Measurements from ENCODE around the gene RASGRF2.
A peak's percentile ranks its signal among the peaks of the same experiment; 100 is the strongest.

Gene RASGRF2, protein sequence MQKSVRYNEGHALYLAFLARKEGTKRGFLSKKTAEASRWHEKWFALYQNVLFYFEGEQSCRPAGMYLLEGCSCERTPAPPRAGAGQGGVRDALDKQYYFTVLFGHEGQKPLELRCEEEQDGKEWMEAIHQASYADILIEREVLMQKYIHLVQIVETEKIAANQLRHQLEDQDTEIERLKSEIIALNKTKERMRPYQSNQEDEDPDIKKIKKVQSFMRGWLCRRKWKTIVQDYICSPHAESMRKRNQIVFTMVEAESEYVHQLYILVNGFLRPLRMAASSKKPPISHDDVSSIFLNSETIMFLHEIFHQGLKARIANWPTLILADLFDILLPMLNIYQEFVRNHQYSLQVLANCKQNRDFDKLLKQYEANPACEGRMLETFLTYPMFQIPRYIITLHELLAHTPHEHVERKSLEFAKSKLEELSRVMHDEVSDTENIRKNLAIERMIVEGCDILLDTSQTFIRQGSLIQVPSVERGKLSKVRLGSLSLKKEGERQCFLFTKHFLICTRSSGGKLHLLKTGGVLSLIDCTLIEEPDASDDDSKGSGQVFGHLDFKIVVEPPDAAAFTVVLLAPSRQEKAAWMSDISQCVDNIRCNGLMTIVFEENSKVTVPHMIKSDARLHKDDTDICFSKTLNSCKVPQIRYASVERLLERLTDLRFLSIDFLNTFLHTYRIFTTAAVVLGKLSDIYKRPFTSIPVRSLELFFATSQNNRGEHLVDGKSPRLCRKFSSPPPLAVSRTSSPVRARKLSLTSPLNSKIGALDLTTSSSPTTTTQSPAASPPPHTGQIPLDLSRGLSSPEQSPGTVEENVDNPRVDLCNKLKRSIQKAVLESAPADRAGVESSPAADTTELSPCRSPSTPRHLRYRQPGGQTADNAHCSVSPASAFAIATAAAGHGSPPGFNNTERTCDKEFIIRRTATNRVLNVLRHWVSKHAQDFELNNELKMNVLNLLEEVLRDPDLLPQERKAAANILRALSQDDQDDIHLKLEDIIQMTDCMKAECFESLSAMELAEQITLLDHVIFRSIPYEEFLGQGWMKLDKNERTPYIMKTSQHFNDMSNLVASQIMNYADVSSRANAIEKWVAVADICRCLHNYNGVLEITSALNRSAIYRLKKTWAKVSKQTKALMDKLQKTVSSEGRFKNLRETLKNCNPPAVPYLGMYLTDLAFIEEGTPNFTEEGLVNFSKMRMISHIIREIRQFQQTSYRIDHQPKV (N-terminal part only)

GRCh38 chr5:80959768-80960442 lies at the start of gene RASGRF2:
RASGRF2 (plus strand) TSS chr5:80960363; CDS start chr5:80960739, 376 bp downstream.
- peak; percentile 46 for DNase-seq (ENCODE audit: low read depth)

- no peak for DNase-seq (ENCODE audit: low read depth)
Measured at GRCh38 chr5:80912479-80912878, 47.7 kb upstream of the RASGRF2 start.

DNA sequence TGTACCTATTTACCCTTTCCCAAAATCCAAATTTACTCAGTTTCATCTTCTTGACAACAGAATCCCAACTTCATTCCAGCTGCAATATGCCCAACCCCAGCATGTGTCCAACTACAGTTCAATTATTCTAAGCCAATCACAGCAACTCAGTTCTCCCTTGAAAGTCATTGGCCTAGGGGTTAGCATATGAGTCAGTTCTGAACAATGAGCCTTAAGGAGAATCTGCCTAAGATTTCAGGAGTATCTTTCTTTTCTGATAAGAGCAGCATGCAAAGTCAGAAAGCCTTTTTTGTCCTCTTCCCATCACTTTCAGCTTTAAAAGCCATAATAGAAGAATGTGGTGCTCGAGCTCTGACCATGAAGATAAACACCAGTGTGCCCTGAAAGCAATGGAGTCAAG lies 44.4 kb upstream of the RASGRF2 start:
- no peak for DNase-seq (ENCODE audit: low read depth)

DNA sequence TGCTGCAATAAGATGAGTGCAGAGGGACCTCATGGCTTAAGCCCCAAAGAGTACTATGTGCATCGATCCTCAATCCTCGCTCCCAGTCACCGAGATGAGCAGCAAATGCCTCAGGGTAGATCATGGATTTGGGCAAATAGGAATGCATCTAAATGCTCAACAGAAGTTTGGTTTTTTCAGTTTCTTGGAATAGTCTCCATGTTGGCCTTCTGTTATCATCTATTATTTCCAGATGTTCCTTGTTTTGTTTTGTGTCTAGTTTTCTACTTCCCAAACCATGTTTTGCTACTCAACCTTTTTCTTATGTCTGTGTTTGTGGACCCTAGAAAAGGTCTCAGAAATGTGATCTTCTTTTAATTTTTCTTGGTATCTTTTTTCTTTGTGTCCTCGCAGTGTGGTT lies 43.5 kb upstream of the RASGRF2 start:
- DNase-seq (ENCODE audit: low read depth), result no peak

GRCh38 chr5:80917631-80918030 lies 42.5 kb upstream of the RASGRF2 start:
- no peak for DNase-seq (ENCODE audit: low read depth)

GRCh38 chr5:80919678-80920196 lies 40.4 kb upstream of the RASGRF2 start:
- DNase-seq (ENCODE audit: low read depth), result no peak

GRCh38 chr5:80920333-80920732 lies 39.8 kb upstream of the RASGRF2 start:
- DNase-seq (ENCODE audit: low read depth), result no peak

- DNase-seq (ENCODE audit: low read depth), result no peak
Measured at GRCh38 chr5:80921026-80921425, 39.1 kb upstream of the RASGRF2 start.

DNA sequence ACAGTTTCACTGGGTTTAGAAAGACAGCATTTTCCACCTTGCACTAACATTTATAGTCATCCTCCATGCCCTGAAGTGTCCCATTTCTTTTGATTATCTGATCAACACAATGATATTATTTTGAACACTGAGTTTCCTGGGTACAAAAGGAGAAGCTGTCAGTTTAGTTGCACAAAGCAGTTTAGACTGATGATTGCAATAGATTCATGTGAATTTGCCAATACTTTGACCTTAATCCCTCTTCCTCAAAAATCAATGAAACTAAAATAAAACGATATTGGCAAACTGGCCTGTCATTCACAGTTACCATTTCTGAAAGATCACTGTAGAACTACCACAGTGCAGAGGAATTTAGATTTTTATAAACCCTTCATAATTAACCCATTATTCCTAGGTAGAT lies 34.2 kb upstream of the RASGRF2 start:
- DNase-seq (ENCODE audit: low read depth), result no peak

- DNase-seq (ENCODE audit: low read depth), result no peak
Measured at GRCh38 chr5:80926536-80926935, 33.6 kb upstream of the RASGRF2 start.

DNA sequence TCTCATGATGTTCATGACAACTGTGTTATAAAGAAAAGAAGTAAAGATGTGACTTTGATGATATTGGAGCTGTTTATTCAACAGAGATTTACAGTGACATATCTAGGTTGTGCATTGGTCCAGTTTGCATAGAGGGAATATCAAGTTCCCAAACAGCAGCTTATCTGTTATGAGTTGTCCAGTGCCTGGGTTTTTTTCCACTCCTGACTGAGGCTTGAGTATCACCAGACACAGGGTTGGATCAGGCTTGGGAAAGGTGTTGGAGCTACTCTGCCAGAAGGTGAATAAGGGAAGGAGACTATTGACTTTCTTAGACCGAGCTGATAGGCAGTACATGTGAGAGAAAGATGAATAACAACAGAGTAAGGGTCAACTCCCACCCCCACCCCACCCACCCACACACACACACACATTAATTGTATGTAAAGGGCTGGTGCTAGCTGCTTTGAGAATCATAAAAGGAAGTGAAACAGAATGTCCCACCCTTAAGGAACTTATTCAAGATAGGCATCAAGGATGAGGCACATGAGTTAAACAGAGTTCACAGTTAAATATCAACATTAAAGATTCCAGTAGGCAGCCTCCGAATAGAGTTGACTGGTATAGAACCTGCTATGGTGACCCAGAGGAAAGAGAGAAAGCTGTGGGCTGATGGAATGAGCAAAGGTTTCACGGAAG lies 33.0 kb upstream of the RASGRF2 start:
- no peak for DNase-seq (ENCODE audit: low read depth)

DNA sequence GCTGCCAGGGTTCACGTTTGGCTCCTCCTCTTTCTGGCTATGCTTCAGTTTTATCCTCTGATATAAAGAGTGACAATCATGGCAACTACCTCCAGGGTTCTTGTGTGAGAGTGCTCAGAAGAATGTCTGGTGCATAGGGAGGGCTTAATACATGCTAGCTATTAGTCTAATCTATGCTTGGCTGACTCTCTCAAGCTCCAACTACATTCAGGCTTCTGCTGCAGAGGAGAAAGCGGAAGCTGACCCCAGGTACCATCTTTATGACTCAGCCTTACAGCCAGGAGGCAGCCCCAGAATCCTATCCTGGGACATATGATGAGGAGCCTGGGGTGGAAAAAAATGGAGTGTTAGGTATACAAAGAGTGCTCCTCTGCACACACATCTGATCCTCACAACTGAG lies 32.1 kb upstream of the RASGRF2 start:
- no peak for DNase-seq (ENCODE audit: low read depth)

DNA sequence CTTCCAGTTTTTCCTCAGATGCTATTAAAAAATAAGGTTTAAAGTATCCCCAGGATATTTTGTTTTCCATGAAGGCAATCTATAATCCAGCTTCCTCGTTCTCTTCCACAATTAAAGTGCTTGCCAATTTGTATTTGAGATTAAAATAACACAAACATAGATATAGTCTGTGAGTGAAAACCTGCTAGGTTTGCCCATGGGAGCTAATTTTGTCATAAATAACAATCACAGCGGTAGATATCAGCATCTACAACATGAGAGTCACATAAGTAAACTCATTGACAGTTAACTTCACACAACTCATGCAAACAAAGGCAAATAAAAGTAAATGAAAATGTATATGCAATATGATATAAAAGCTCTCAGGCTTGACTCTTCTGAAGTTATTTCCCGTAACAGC lies 29.2 kb upstream of the RASGRF2 start:
- no peak for DNase-seq (ENCODE audit: low read depth)

DNA sequence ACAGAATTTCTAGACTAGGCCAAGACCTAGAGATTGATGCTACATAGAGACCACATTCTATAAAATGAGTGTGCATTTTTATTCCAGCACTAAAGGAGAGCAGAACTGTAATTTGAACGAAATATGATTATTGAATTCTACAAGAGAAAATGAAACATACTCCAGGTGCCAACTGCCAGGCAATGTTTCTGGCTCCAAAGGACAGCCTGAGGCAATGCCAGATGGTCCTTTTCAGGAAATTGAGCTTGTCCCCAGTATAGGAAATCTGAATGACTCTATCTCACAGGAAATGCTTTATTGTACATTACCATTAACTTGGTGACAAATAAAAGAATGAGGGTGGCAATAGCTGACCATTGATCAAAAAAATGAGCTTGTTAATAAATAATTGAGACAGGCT lies 28.8 kb upstream of the RASGRF2 start:
- DNase-seq (ENCODE audit: low read depth), result no peak

DNA sequence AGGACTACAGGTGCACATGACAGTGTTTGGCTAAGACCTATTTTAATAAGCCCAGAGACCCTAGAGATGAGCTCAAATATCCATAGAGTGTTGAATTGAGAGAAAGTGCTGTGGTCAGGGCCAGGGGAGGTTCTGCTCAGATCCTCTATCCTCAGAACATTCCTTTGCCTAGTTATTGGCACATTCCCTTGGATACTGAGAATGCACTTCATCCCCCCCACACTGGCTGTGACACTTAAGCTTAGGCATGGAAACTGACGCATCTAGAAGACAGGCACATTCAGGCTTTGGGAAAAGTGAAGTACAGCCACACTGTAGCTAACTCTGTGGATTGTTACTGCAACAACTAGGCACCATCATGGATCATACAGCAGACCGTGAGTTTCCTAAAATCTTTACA lies 27.1 kb upstream of the RASGRF2 start:
- DNase-seq (ENCODE audit: low read depth), result no peak

- no peak for DNase-seq (ENCODE audit: low read depth)
Measured at GRCh38 chr5:80934751-80935150, 25.4 kb upstream of the RASGRF2 start.

DNA sequence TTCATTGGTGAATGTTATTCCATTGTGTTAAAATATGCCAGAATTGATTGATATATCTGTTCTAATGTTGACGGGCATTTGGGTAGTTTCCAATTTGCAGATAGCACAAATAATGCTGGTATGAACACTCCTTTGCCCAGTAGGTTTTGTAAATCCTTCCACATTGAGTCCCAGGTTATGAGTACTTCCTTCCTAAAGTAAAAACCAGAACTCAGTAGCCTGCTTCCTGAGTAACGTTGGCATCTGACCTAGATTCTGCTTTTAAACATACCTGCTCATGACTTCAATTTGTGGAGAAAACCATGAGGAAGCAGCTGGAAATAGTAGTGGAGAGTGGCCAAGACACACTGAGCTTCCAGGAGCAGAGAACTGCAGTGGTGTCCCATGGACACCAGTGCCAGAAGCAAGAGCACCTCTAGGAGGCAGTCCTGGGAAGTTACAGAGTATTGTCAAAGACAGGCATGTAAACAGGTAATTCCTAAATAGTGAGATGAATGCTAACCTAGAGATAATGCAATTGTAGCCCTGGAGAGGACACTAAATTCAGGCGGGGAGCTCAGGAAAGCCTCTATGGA lies 24.3 kb upstream of the RASGRF2 start:
- DNase-seq (ENCODE audit: low read depth), result no peak

- DNase-seq (ENCODE audit: low read depth), result no peak
Measured at GRCh38 chr5:80936881-80937280, 23.3 kb upstream of the RASGRF2 start.

DNA sequence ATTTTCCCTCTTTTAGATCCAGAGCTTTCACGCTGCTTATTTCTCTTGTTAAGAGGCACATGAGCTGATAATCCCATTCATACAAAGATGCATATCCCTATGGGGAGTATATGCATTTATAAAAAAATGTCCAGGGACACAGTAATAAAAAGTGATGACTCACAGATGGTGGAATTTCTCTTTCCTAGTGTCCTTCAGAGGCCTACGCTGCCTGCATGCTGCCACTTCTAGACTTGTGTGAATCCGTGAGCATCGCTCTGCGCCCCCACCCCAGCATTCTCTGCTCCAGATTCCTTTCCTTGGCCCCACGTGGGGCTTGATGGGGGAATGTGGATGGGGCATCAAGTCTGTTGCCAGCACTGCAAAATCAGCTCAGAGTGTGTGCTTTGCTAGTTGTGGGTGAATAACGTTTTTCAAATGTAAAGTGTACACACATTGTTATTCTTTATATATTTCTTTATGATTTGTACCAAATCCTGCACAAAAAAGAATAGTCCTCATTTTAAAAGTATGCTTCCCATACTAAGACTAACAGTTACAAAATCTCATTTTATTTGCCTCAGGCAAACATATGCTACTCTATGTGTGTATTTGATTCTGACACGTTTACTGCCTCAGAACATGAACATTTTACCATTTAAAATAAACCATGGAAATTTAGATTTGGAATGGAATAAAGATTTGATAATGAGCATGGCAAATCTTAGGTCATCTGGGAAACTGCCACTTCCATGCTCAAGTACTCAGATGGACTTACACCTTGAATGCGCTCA lies 22.4 kb upstream of the RASGRF2 start:
- no peak for DNase-seq (ENCODE audit: low read depth)

DNA sequence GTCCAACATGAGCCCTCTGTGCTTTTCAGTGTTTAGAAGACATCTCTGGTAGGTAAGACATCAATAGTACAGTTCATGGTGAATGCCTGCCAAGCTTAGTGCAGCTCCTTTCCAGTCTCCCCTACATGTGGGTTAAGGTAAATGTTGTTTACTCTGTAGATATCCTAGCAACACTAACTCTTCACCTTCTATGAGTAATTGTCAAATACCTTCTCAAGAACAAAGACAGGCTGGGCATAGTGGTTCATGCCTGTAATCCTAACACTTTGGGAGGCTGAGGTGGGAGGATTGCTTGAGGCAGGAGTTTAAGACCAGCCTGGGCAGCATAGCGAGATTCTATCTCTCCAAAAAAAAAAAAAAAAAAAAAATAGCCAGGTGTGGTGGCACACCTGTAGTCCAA lies 18.7 kb upstream of the RASGRF2 start:
- DNase-seq (ENCODE audit: low read depth), result no peak
